HG02885 (cell line): ENCODE data around the gene ZNF765.
"Not testable (repeated sequence)": the region's sequence is repeated elsewhere in the genome, so short reads cannot be mapped to it uniquely, and the experiment has no call there.

Source experiments
- ATAC-seq: cut with Tn5 transposase; IDR thresholded peaks from one replicate; pipeline ENCODE4 v1.9.1; 2021; ENCODE audit warnings: mild to moderate bottlenecking; ENCODE audit not compliant: unreplicated experiment, poor library complexity

ZNF765 gene

DNA sequence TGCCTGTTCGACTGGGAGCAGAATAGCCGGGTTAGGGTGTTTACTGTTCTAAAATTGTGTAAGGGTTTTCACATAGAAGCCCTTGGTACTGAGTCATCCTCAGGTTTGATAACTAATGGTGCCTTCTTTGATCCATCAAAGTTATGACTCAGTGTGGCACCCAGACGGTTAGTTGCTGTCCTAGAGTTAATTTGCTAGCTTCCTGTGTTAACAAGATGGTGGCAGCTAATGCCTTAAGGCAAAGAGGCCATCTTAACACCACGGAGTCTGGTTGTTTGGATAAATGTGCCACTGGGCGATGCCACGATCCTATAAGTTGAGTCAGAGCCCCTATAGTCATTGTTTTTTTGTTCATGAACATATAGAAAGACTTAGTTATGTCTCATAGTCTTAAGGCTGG is 80.5 kb downstream of the ZNF765 start:
- ATAC-seq, result not testable (repeated sequence)
